ENCODE data around the gene TRPV4. TPM values are rescaled to one million over a fixed set of nuclear protein-coding genes. Genes with fewer than 3 reads are reported as not detected.

TRPV4 gene
- total and polyA plus RNA-seq, 9 of the 15 experiments (the other 6 are each of a cell fraction or from before 2014, with no cell fraction given): 0.13 TPM; not detected in 8

DNA sequence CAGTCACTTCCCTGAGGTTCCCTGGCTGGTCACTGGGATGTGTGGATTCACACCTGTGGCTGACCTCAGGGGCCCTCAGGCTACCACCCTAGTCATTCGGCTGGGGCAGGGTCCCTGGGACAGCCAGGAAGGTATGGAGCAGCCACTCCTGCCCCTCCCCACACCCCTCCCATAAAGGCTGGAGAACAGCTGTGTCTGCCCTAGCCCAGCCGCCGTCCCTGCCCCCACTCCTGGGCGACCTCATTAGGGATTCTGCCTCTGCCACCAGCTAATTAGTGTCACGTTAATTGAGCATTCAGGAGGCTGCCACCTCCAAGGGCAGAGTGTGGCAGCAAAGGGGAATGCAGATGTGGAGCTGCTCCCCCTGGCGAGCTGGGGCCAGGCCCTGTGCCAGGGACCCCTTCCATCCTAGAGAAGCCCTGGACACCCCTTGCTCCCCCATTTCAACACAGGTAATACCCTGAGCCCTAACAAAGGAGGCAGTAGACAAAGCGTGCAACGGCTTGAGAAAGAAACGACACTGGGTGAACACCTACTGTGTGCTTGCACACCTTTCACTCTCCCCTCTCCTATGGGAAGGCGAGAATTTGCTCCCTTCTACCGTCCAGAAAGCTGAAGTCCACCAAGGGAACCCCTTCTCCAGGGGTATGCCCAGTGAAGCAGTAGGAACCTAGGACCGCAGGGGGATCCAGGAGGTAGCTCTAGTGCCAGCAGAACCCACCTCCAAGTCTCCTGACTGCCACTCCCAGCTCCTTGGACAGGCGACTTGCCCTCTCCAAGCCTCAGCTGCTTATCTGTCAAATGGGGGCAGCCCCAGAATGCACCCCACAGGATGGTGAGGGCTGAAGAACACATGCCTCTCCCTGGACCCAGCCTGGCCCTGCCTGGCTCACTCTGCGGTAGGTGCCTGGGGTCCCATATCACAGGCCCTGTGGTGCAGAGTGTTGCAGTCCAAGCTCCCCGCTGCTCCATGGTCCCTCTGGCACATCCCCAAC, 74.5 kb downstream of the TRPV4 start:
- H3K36me3 ChIP-seq (ENCODE audit: control insufficient read depth, insufficient read depth, low read length): no peaks in the 10 kb centered on the region
- no TSS peak for BruUV-seq (replicated peaks)
- H3K4me1 ChIP-seq (replicated peaks in 1 of 2; ENCODE audit: control insufficient read depth in 2 of 2, insufficient read depth in 2 of 2, low read length in 2 of 2): no peaks in the 10 kb centered on the region; a peak in 1 of 5 replicates
- peaks cover 12 to 47% of the 10 kb centered on the region in 2 experiments; a peak in 3 of 5 replicates for H3K27me3 ChIP-seq (ENCODE audit: control insufficient read depth in 2 of 2, insufficient read depth in 2 of 2, low read length in 2 of 2)
- ChIA-PET POLR2A (interaction anchor here (0.6 to 0.7 kb wide), 2 partner anchors 10 to 11 kb away, joined by 3 to 4 read pairs; no protein-coding TSS in a partner anchor), CTCF (ENCODE audit: low intra/inter-chr PET ratio) (no interaction called here)
- H3K9me3 ChIP-seq (replicated peaks; ENCODE audit: control insufficient read depth, insufficient read depth, low read depth, low read length): peaks cover 3% of the 10 kb centered on the region; the same call in 1 of the 2 replicates
- WGBS (ENCODE audit: insufficient coverage, low coverage, missing lambda C conversion rate): 3% methylated on average over 15 of the region's 15 CpGs
- H4K20me1 ChIP-seq (replicated peaks; ENCODE audit: control insufficient read depth, insufficient read depth, low read length): no peaks in the 10 kb centered on the region; the same call in 1 of the 2 replicates
- intact Hi-C loops (cut with micrococcal nuclease): no loop called here
- H3K9me1 ChIP-seq (ENCODE audit: control insufficient read depth, insufficient read depth, low read length): no peaks in the 10 kb centered on the region
- ATAC-seq: no peak
- in situ Hi-C loops (cut with MboI): no loop called here
- H2AFZ ChIP-seq (ENCODE audit: low read depth, low read length): no peak overlapping the region
- no peak overlapping the region for H3K27ac ChIP-seq (ENCODE audit: extremely low read depth, low read depth, low read length)
- H3K4me3 ChIP-seq: no peak overlapping the region
- no peaks in the 10 kb centered on the region for H3K79me2 ChIP-seq (ENCODE audit: control insufficient read depth, insufficient read depth, low read length)
- no peak for DNase-seq (ENCODE audit: extremely low read depth in 1 of 4, low spot score in 3 of 4)
- H3K4me2 ChIP-seq (ENCODE audit: insufficient read depth, low read length): no peak overlapping the region
- no peak for FAIRE-seq
- no peak overlapping the region for H3K9ac ChIP-seq (ENCODE audit: insufficient read depth in 1 of 2, low read depth in 2 of 2, low read length in 2 of 2)
- TF ChIP-seq SAFB (IDR thresholded peaks at IDR 0.05; ENCODE audit: borderline replicate concordance, low read depth, low read length) (no peak), GTF2E2 (tag; IDR thresholded peaks at IDR 0.05) (no peak), JUND (IDR thresholded peaks at IDR 0.05; ENCODE audit: borderline replicate concordance, low read depth, low read length) (no peak), JUND (tag; IDR thresholded peaks at IDR 0.05; ENCODE audit: borderline replicate concordance, low read depth, low read length) (no peak), GABPB1 (CRISPR knock-in tag; IDR thresholded peaks at IDR 0.05) (no peak), BRCA1 (IDR thresholded peaks at IDR 0.05) (no peak), BRCA1 (CRISPR knock-in tag; IDR thresholded peaks at IDR 0.05) (no peak), U2AF1 (optimal IDR thresholded peaks at IDR 0.05; ENCODE audit: low read depth, low read length) (no peak), ZNF197 (CRISPR knock-in tag; IDR thresholded peaks at IDR 0.05; ENCODE audit: low read depth) (no peak), FUS (optimal IDR thresholded peaks at IDR 0.05; ENCODE audit: low read depth, low read length) (no peak), ZNF778 (CRISPR knock-in tag; IDR thresholded peaks at IDR 0.05) (no peak), ZNF175 (CRISPR knock-in tag; IDR thresholded peaks at IDR 0.05; ENCODE audit: low read depth) (no peak)
- TF ChIP-seq, protein P1, sequence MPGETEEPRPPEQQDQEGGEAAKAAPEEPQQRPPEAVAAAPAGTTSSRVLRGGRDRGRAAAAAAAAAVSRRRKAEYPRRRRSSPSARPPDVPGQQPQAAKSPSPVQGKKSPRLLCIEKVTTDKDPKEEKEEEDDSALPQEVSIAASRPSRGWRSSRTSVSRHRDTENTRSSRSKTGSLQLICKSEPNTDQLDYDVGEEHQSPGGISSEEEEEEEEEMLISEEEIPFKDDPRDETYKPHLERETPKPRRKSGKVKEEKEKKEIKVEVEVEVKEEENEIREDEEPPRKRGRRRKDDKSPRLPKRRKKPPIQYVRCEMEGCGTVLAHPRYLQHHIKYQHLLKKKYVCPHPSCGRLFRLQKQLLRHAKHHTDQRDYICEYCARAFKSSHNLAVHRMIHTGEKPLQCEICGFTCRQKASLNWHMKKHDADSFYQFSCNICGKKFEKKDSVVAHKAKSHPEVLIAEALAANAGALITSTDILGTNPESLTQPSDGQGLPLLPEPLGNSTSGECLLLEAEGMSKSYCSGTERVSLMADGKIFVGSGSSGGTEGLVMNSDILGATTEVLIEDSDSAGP (CRISPR knock-in tag; IDR thresholded peaks at IDR 0.05): no peak
- TF ChIP-seq, protein P2, sequence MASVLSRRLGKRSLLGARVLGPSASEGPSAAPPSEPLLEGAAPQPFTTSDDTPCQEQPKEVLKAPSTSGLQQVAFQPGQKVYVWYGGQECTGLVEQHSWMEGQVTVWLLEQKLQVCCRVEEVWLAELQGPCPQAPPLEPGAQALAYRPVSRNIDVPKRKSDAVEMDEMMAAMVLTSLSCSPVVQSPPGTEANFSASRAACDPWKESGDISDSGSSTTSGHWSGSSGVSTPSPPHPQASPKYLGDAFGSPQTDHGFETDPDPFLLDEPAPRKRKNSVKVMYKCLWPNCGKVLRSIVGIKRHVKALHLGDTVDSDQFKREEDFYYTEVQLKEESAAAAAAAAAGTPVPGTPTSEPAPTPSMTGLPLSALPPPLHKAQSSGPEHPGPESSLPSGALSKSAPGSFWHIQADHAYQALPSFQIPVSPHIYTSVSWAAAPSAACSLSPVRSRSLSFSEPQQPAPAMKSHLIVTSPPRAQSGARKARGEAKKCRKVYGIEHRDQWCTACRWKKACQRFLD (CRISPR knock-in tag; IDR thresholded peaks at IDR 0.05): no peak
